GM12878 (cell line): ENCODE measurements around the gene GALNT18. TPM values are rescaled to one million over a fixed set of nuclear protein-coding genes. Genes with fewer than 3 reads are reported as not detected.

Source experiments
- ATAC-seq: fragments of 200-7000 bp; cut with Tn5 transposase; 3 replicates; pipeline ENCODE4 v1.9.1; 2020; ENCODE audit warnings: mild to moderate bottlenecking, moderate library complexity
- BruUV-seq: library from RNA; stranded (reverse); fragments of 400-500 nt; replicated peaks from 2 replicates; lab custom pipeline; 2021; lab: Mats Ljungman, UMichigan
- CTCF ChIA-PET: fragments of 300-600 bp; sonication (Branson Sonifier 250); formaldehyde crosslinking; extraction: SDS; loops from one replicate; lab custom pipeline; 2021; ENCODE audit warnings: inconsistent platforms; lab: Yijun Ruan, JAX
- POLR2A ChIA-PET: fragments of 350-600 bp; formaldehyde crosslinking; extraction: SDS; loops from one replicate; lab custom pipeline; 2021; ENCODE audit warnings: inconsistent platforms; lab: Charles Lee
- RAD21 ChIA-PET: fragments of 300-600 bp; sonication (Branson Sonifier 250); formaldehyde crosslinking; loops from one replicate; lab custom pipeline; 2023; ENCODE audit warnings: antibody characterized with exemption; ENCODE audit not compliant: unreplicated experiment; lab: Charles Lee
- SMC1A ChIA-PET: fragments of 300-600 bp; sonication (Branson Sonifier 250); formaldehyde crosslinking; loops from one replicate; lab custom pipeline; 2023; ENCODE audit not compliant: unreplicated experiment, uncharacterized antibody; lab: Charles Lee
- DNase-seq: peaks from one replicate; pipeline ENCODE4 v3.0.0-alpha.2; 2011; ENCODE audit warnings: low read depth, low spot score
- FAIRE-seq: peaks from 3 replicates; lab custom pipeline; 2011; peaks lifted over from hg19 to GRCh38; lab: Jason Lieb, UNC
- H2AFZ ChIP-seq: 2 replicates; pipeline ENCODE4 v1.6.0; 2011; ENCODE audit warnings: low read depth, low read length, control low read depth; ENCODE audit not compliant: control insufficient read depth
- H3K27ac ChIP-seq: 2 replicates; pipeline ENCODE4 v1.5.1; 2011; ENCODE audit warnings: control low read depth; ENCODE audit not compliant: control insufficient read depth, insufficient read depth
- H3K27me3 ChIP-seq, 2 experiments: replicated peaks in 1 of 2; 2 replicates each; pipeline versions ENCODE4 v1.6.0 to v1.6.1; 2011; ENCODE audit warnings: low read length in 1 of 2; ENCODE audit not compliant: control insufficient read depth in 2 of 2, insufficient read depth in 2 of 2
- H3K36me3 ChIP-seq, 2 experiments: 2 replicates each; pipeline ENCODE4 v1.5.1; 2011; ENCODE audit warnings: low read length in 1 of 2; ENCODE audit not compliant: control insufficient read depth in 2 of 2, insufficient read depth in 2 of 2
- H3K4me1 ChIP-seq: 2 replicates; pipeline ENCODE4 v1.6.1; 2011; ENCODE audit warnings: mild to moderate bottlenecking, low read length, moderate library complexity, mixed read lengths; ENCODE audit not compliant: control insufficient read depth, insufficient read depth
- H3K4me2 ChIP-seq: 2 replicates; pipeline ENCODE4 v1.6.0; 2011; ENCODE audit warnings: control low read depth; ENCODE audit not compliant: control insufficient read depth, insufficient read depth
- H3K4me3 ChIP-seq: fragments of 200-600 bp; sonication (generic); 2 replicates; pipeline ENCODE4 v1.5.1; 2016
- H3K79me2 ChIP-seq: 2 replicates; pipeline ENCODE4 v1.6.0; 2011; ENCODE audit warnings: low read length; ENCODE audit not compliant: control insufficient read depth, insufficient read depth
- H3K9ac ChIP-seq: 2 replicates; pipeline ENCODE4 v1.8.0; 2011; ENCODE audit warnings: low read length, control low read depth, mixed read lengths; ENCODE audit not compliant: control insufficient read depth, insufficient read depth
- H3K9me3 ChIP-seq: replicated peaks from 3 replicates; pipeline ENCODE4 v1.5.1; 2011; ENCODE audit warnings: mild to moderate bottlenecking, low read length; ENCODE audit not compliant: control insufficient read depth, insufficient read depth
- H4K20me1 ChIP-seq: 2 replicates; pipeline ENCODE4 v1.6.0; 2011; ENCODE audit not compliant: control insufficient read depth, insufficient read depth
- CREM ChIP-seq: IDR thresholded peaks from 2 replicates; pipeline ENCODE4 v1.6.1; 2014; ENCODE audit warnings: antibody characterized with exemption, low read depth
- GATAD2B ChIP-seq: fragments of 450-650 bp; conservative IDR thresholded peaks from 2 replicates; pipeline ENCODE4 v1.6.1; 2017; ENCODE audit warnings: low read depth, mild to moderate bottlenecking, moderate library complexity
- PKNOX1 ChIP-seq: fragments of 450-650 bp; IDR thresholded peaks from 2 replicates; pipeline ENCODE4 v1.6.1; 2016; ENCODE audit warnings: mild to moderate bottlenecking
- POLR2A ChIP-seq: IDR thresholded peaks from 2 replicates; pipeline ENCODE4 v1.6.1; 2011; ENCODE audit warnings: low read depth, mild to moderate bottlenecking, low read length
- STAT1 ChIP-seq: fragments of 450-650 bp; conservative IDR thresholded peaks from 2 replicates; pipeline ENCODE4 v1.6.1; 2014; ENCODE audit warnings: antibody characterized with exemption, mild to moderate bottlenecking
- WGBS: methylation state at CpG from one replicate; pipeline ENCODE4 v1.1.6; 2016; ENCODE audit warnings: low lambda C conversion rate; ENCODE audit not compliant: insufficient replicate concordance, insufficient coverage; ENCODE audit errors: missing lambda C conversion rate; 5-methylcytosine and 5-hydroxymethylcytosine counted together
- in situ Hi-C: fragments of 300-500 bp; cut with MboI; formaldehyde crosslinking; loops from 9 replicates; pipeline ENCODE4 v1.14.3; 2018; ENCODE audit warnings: mixed read lengths
- intact Hi-C: fragments of 100-400 bp; cut with micrococcal nuclease; formaldehyde crosslinking; loops from one replicate; pipeline ENCODE4 v1.14.2; 2022; ENCODE audit not compliant: unreplicated experiment
- polyA plus RNA-seq, 11 experiments: library from polyadenylated mRNA; depleted of rRNA in 4 of 11; unstranded in 6 of 11; stranded (reverse) in 5 of 11; fragments of >200 nt; fragmentation: Nextera tagmentation in 4 of 11; fragmentation: Illumina TruSeq in 1 of 11; extraction: Ambion mirVana in 4 of 11; extraction: Trizol in 1 of 11; gene quantifications; 1 replicate in 1 of 11; 2 replicates in 10 of 11; pipeline versions ENCODE4 v1.2.1 to v1.2.3, GENCODE V29; 2011 to 2016; ENCODE audit warnings: inconsistent platforms in 2 of 11, missing spikeins in 2 of 11, low read depth in 1 of 11
- total RNA-seq, 4 experiments: library from RNA; depleted of rRNA in 3 of 4; stranded (reverse); fragments of >200 nt in 3 of 4; fragmentation: Illumina TruSeq in 1 of 4; extraction: Trizol in 1 of 4; gene quantifications; 2 replicates each; pipeline versions ENCODE4 v1.2.1 to v1.2.3, GENCODE V29; 2013 to 2021
- TF ChIP-seq, protein P1 (sequence below): fragments of 450-650 bp; formaldehyde crosslinking; IDR thresholded peaks from 2 replicates; pipeline ENCODE4 v1.4.0; 2020; ENCODE audit warnings: mild to moderate bottlenecking, moderate library complexity
- TF ChIP-seq, protein P2 (sequence below): fragments of 450-650 bp; IDR thresholded peaks from 2 replicates; pipeline ENCODE4 v1.6.1; 2016; ENCODE audit warnings: mild to moderate bottlenecking, moderate library complexity, borderline replicate concordance

Gene GALNT18
- total and polyA plus RNA-seq, 10 of the 15 experiments (the other 5 are each of a cell fraction or from before 2014, with no cell fraction given), result 1.2 to 14.2 (median 6.3) TPM

- Histone ChIP-seq H3K9me3 (peaks cover 3% of the 10 kb centered on the region; the same call in 1 of the 3 replicates), H3K9ac (no peak overlapping the region), H2AFZ (no peak overlapping the region), H3K36me3 (no peaks in the 10 kb centered on the region; a peak in 1 of 4 replicates), H3K4me1 (peaks cover 3% of the 10 kb centered on the region; the same call in 1 of the 2 replicates), H3K4me3 (no peak overlapping the region), H3K27ac (no peak overlapping the region), H3K4me2 (no peak overlapping the region), H3K27me3 (no peaks in the 10 kb centered on the region)
- no peak for DNase-seq
- no peak for FAIRE-seq
- no TSS peak for BruUV-seq
- CTCF ChIA-PET, result interaction anchor here (0.6 kb wide), 1 partner anchor 220 kb away, joined by 3 read pairs; no protein-coding TSS in a partner anchor
- ATAC-seq, result no peak
- RAD21 ChIA-PET, result no interaction called here
- in situ Hi-C loops, result no loop called here
- TF ChIP-seq PKNOX1, result no peak
- no peak for TF ChIP-seq STAT1
- TF ChIP-seq, protein P1, sequence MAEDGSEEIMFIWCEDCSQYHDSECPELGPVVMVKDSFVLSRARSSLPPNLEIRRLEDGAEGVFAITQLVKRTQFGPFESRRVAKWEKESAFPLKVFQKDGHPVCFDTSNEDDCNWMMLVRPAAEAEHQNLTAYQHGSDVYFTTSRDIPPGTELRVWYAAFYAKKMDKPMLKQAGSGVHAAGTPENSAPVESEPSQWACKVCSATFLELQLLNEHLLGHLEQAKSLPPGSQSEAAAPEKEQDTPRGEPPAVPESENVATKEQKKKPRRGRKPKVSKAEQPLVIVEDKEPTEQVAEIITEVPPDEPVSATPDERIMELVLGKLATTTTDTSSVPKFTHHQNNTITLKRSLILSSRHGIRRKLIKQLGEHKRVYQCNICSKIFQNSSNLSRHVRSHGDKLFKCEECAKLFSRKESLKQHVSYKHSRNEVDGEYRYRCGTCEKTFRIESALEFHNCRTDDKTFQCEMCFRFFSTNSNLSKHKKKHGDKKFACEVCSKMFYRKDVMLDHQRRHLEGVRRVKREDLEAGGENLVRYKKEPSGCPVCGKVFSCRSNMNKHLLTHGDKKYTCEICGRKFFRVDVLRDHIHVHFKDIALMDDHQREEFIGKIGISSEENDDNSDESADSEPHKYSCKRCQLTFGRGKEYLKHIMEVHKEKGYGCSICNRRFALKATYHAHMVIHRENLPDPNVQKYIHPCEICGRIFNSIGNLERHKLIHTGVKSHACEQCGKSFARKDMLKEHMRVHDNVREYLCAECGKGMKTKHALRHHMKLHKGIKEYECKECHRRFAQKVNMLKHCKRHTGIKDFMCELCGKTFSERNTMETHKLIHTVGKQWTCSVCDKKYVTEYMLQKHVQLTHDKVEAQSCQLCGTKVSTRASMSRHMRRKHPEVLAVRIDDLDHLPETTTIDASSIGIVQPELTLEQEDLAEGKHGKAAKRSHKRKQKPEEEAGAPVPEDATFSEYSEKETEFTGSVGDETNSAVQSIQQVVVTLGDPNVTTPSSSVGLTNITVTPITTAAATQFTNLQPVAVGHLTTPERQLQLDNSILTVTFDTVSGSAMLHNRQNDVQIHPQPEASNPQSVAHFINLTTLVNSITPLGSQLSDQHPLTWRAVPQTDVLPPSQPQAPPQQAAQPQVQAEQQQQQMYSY (CRISPR knock-in tag), result no peak
- TF ChIP-seq POLR2A, result no peak
- no peak for TF ChIP-seq GATAD2B
- no peak for TF ChIP-seq CREM
- TF ChIP-seq, protein P2, sequence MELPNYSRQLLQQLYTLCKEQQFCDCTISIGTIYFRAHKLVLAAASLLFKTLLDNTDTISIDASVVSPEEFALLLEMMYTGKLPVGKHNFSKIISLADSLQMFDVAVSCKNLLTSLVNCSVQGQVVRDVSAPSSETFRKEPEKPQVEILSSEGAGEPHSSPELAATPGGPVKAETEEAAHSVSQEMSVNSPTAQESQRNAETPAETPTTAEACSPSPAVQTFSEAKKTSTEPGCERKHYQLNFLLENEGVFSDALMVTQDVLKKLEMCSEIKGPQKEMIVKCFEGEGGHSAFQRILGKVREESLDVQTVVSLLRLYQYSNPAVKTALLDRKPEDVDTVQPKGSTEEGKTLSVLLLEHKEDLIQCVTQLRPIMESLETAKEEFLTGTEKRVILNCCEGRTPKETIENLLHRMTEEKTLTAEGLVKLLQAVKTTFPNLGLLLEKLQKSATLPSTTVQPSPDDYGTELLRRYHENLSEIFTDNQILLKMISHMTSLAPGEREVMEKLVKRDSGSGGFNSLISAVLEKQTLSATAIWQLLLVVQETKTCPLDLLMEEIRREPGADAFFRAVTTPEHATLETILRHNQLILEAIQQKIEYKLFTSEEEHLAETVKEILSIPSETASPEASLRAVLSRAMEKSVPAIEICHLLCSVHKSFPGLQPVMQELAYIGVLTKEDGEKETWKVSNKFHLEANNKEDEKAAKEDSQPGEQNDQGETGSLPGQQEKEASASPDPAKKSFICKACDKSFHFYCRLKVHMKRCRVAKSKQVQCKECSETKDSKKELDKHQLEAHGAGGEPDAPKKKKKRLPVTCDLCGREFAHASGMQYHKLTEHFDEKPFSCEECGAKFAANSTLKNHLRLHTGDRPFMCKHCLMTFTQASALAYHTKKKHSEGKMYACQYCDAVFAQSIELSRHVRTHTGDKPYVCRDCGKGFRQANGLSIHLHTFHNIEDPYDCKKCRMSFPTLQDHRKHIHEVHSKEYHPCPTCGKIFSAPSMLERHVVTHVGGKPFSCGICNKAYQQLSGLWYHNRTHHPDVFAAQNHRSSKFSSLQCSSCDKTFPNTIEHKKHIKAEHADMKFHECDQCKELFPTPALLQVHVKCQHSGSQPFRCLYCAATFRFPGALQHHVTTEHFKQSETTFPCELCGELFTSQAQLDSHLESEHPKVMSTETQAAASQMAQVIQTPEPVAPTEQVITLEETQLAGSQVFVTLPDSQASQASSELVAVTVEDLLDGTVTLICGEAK, result no peak
- TF ChIP-seq, all 136 proteins: peak for 0
- Histone ChIP-seq H4K20me1 (no peaks in the 10 kb centered on the region), H3K79me2 (peaks cover 17% of the 10 kb centered on the region)
- SMC1A ChIA-PET, result interaction anchor here (0.7 to 1.3 kb wide), 2 partner anchors 17 to 23 kb away, joined by 3 read pairs; no protein-coding TSS in a partner anchor
- intact Hi-C loops, result no loop called here
- 46% methylated on average over 5 of the region's 5 CpGs for WGBS
- POLR2A ChIA-PET, result interaction anchor here (1.1 kb wide), 1 partner anchor 13 kb away, joined by 3 read pairs; no protein-coding TSS in a partner anchor
Measured at GRCh38 chr11:11605821-11606450, 15.9 kb downstream of the GALNT18 start.
